Loucy (cell line): ENCODE data around the gene MRPS18C.

Experiments used
- H2AFZ ChIP-seq: fragments of 200-600 bp; sonication (generic); 2 replicates; pipeline ENCODE4 v1.6.0; 2016; ENCODE audit warnings: antibody characterized with exemption, mild to moderate bottlenecking, low read length, moderate library complexity
- H3F3A ChIP-seq: fragments of 200-600 bp; 2 replicates; pipeline ENCODE4 v1.6.0; 2016; ENCODE audit warnings: antibody characterized with exemption, low read depth, mild to moderate bottlenecking
- H3K27me3 ChIP-seq: fragments of 200-600 bp; sonication (generic); 2 replicates; pipeline ENCODE4 v1.6.1; 2014; ENCODE audit warnings: low read length, mild to moderate bottlenecking; ENCODE audit not compliant: insufficient read depth, poor library complexity, severe bottlenecking
- H3K36me3 ChIP-seq: fragments of 200-600 bp; sonication (generic); 2 replicates; pipeline ENCODE4 v1.6.1; 2016; ENCODE audit warnings: low read length; ENCODE audit not compliant: insufficient read depth
- H3K4me1 ChIP-seq: fragments of 200-600 bp; sonication (generic); 2 replicates; pipeline ENCODE4 v1.5.1; 2014; ENCODE audit warnings: low read length, mild to moderate bottlenecking; ENCODE audit not compliant: insufficient read depth, poor library complexity, severe bottlenecking
- H3K4me2 ChIP-seq: fragments of 200-600 bp; sonication (generic); 2 replicates; pipeline ENCODE4 v1.6.0; 2014; ENCODE audit warnings: antibody characterized with exemption, low read length, low read depth, mild to moderate bottlenecking; ENCODE audit not compliant: poor library complexity, severe bottlenecking
- H3K4me3 ChIP-seq: fragments of 200-600 bp; sonication (generic); 2 replicates; pipeline ENCODE4 v1.5.1; 2014; ENCODE audit warnings: low read length, mild to moderate bottlenecking, mixed read lengths; ENCODE audit not compliant: poor library complexity, severe bottlenecking
- H3K79me2 ChIP-seq: fragments of 200-600 bp; sonication (generic); 2 replicates; pipeline ENCODE4 v1.6.1; 2014; ENCODE audit warnings: low read length; ENCODE audit not compliant: insufficient read depth
- H3K9ac ChIP-seq: fragments of 200-600 bp; sonication (generic); 2 replicates; pipeline ENCODE4 v1.6.0; 2014; ENCODE audit warnings: mild to moderate bottlenecking, low read depth, low read length, moderate library complexity; ENCODE audit not compliant: poor library complexity, severe bottlenecking
- H3K9me2 ChIP-seq: fragments of 200-600 bp; sonication (generic); replicated peaks from 2 replicates; pipeline ENCODE4 v1.6.1; 2016; ENCODE audit warnings: low read depth, low read length, mixed read lengths
- H3K9me3 ChIP-seq: fragments of 200-600 bp; sonication (generic); 2 replicates; pipeline ENCODE4 v1.6.1; 2014; ENCODE audit warnings: mild to moderate bottlenecking, antibody characterized with exemption, low read length, low read depth; ENCODE audit not compliant: insufficient read depth
- H4K20me1 ChIP-seq: fragments of 200-600 bp; sonication (generic); 2 replicates; pipeline ENCODE4 v1.6.0; 2014; ENCODE audit warnings: antibody characterized with exemption, low read length, mild to moderate bottlenecking; ENCODE audit not compliant: insufficient read depth, poor library complexity, severe bottlenecking
- EZH2phosphoT487 ChIP-seq: fragments of 200-600 bp; IDR thresholded peaks from 2 replicates; pipeline ENCODE4 v1.6.1; 2018; ENCODE audit warnings: antibody characterized with exemption, mild to moderate bottlenecking, moderate library complexity, borderline replicate concordance
- TF ChIP-seq, protein P1 (sequence below): fragments of 200-600 bp; sonication (generic); conservative IDR thresholded peaks from 2 replicates; pipeline ENCODE4 v1.5.1; 2014; ENCODE audit warnings: mild to moderate bottlenecking, antibody characterized with exemption, low read length

The MRPS18C gene

DNA sequence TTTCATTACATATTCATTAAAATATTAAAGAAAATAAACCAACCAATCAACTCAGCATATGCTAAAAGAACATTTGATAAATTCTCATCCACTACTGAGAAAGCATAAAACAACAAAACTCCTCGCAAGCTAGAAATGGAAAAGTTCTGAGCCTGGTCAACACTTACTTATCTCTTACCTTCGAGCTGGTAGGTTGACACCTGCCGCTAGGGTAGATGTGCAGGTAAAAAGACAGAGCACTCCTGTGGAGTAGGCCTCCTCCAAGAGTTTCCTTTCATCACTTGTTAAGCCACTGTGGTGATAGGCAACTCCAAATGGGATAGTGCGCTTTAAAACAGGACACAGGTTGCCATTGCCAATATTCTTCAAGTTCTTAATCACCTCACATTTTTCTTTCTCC is 19.2 kb upstream of the MRPS18C start:
- no peaks in the 10 kb centered on the region for H3K27me3 ChIP-seq
- no peaks in the 10 kb centered on the region for H3K9me3 ChIP-seq
- no peaks in the 10 kb centered on the region for H3K79me2 ChIP-seq
- no peaks in the 10 kb centered on the region for H3F3A ChIP-seq
- no peak overlapping the region for H3K4me2 ChIP-seq
- no peaks in the 10 kb centered on the region for H3K4me1 ChIP-seq
- H3K4me3 ChIP-seq, result no peak overlapping the region
- H3K9me2 ChIP-seq, result no peaks in the 10 kb centered on the region
- no peak overlapping the region for H2AFZ ChIP-seq
- no peaks in the 10 kb centered on the region for H4K20me1 ChIP-seq
- TF ChIP-seq, protein P1, sequence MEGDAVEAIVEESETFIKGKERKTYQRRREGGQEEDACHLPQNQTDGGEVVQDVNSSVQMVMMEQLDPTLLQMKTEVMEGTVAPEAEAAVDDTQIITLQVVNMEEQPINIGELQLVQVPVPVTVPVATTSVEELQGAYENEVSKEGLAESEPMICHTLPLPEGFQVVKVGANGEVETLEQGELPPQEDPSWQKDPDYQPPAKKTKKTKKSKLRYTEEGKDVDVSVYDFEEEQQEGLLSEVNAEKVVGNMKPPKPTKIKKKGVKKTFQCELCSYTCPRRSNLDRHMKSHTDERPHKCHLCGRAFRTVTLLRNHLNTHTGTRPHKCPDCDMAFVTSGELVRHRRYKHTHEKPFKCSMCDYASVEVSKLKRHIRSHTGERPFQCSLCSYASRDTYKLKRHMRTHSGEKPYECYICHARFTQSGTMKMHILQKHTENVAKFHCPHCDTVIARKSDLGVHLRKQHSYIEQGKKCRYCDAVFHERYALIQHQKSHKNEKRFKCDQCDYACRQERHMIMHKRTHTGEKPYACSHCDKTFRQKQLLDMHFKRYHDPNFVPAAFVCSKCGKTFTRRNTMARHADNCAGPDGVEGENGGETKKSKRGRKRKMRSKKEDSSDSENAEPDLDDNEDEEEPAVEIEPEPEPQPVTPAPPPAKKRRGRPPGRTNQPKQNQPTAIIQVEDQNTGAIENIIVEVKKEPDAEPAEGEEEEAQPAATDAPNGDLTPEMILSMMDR, result no peak
- no peak for TF ChIP-seq EZH2phosphoT487
- H3K36me3 ChIP-seq, result peaks cover 5% of the 10 kb centered on the region; the same call in 1 of the 2 replicates
- H3K9ac ChIP-seq, result no peak overlapping the region

DNA sequence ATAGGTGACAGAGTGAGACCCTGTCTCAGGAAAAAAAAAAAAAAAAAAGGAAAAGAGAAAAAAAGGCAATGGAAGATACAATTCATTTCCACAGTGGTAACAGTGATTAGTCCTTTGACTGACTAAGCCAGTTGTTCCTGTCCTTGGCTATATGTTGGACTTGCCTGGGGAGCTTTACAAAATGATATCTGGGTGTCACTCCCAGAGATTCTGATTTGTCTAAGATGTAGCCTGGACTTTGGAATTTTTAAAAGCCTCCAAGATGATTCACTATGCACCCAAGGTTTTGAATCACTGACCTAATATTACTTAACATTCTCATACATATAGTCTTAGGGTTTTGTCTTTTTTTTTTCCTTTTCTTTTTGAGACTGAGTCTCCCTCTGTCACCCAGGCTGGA is 17.1 kb upstream of the MRPS18C start:
- Histone ChIP-seq H3F3A (no peaks in the 10 kb centered on the region), H3K9ac (no peak overlapping the region), H3K4me2 (no peak overlapping the region), H3K4me1 (no peaks in the 10 kb centered on the region), H3K27me3 (no peaks in the 10 kb centered on the region), H3K36me3 (peaks cover 5% of the 10 kb centered on the region; the same call in 1 of the 2 replicates), H3K79me2 (no peaks in the 10 kb centered on the region), H3K9me2 (no peaks in the 10 kb centered on the region), H3K9me3 (no peaks in the 10 kb centered on the region), H2AFZ (no peak overlapping the region), H3K4me3 (no peak overlapping the region), H4K20me1 (no peaks in the 10 kb centered on the region)
- TF ChIP-seq, protein P1, result no peak
- no peak for TF ChIP-seq EZH2phosphoT487

DNA sequence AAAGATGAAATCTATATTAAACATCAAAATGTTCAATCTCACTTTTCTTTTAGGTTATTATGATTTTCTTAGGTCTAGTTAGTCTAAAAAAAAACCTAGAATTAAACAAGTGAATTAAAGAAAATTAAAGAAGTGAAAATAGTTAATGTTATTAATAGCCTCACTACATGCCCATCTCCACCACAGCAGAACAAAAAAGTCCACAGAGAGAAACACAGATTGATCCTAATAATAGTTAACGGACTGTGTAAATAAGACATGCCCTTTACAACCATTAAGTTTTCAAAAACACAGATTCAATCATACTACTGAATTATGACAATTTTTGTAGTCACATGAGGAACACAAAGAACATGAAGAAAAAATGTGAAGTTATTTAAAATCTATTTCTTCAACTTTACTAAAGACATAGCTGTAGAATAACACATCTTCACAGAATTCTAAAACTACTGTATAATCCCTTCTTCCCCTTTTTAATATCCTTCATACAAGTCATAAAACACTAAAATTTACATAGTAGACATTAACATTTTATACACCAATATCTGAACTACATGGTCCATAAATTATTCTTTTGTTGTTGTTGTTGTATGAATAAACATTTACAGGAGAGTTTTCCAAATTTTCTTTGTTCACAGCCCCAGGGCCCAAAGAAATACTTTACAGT is 15.6 kb upstream of the MRPS18C start:
- Histone ChIP-seq H3K79me2 (no peaks in the 10 kb centered on the region), H3K27me3 (no peaks in the 10 kb centered on the region), H4K20me1 (no peaks in the 10 kb centered on the region), H2AFZ (no peak overlapping the region), H3F3A (no peaks in the 10 kb centered on the region), H3K9me2 (no peaks in the 10 kb centered on the region), H3K9ac (no peak overlapping the region), H3K4me3 (no peak overlapping the region), H3K36me3 (peaks cover 5% of the 10 kb centered on the region; the same call in 1 of the 2 replicates), H3K9me3 (no peaks in the 10 kb centered on the region), H3K4me2 (no peak overlapping the region), H3K4me1 (no peaks in the 10 kb centered on the region)
- TF ChIP-seq EZH2phosphoT487, result no peak

DNA sequence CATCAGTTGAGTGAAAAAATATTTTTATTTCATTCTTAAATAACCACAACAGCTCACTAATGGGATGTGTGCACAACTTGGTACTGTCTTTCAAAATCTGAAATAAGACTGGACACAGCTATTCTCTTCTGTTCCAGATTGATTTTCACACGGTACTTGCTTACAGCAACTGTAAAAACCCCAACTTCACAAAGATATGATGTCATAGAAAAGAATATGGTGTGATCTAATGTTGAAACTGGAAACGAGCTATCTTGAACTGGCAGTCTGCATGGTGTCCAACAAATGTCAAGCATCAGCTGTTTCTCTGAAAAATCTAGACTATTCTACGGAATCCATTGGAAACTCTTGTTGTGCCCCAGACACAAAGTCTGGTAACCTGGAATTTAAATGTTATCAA is 15.0 kb upstream of the MRPS18C start:
- no peaks in the 10 kb centered on the region for H3K79me2 ChIP-seq
- no peak overlapping the region for H3K4me2 ChIP-seq
- H4K20me1 ChIP-seq, result no peaks in the 10 kb centered on the region
- no peak for TF ChIP-seq EZH2phosphoT487
- TF ChIP-seq, protein P1, result no peak
- no peak overlapping the region for H3K9ac ChIP-seq
- H2AFZ ChIP-seq, result no peak overlapping the region
- no peaks in the 10 kb centered on the region for H3K9me2 ChIP-seq
- no peak overlapping the region for H3K4me3 ChIP-seq
- no peaks in the 10 kb centered on the region for H3K9me3 ChIP-seq
- no peaks in the 10 kb centered on the region for H3K4me1 ChIP-seq
- H3K36me3 ChIP-seq, result peaks cover 5% of the 10 kb centered on the region; the same call in 1 of the 2 replicates
- H3K27me3 ChIP-seq, result no peaks in the 10 kb centered on the region
- H3F3A ChIP-seq, result no peaks in the 10 kb centered on the region
